Stimulated activated CD4-positive, alpha-beta T cell treated with anti-CD3 and anti-CD28 coated beads, Interleukin-4, amount 100 ng/mL, for 4 hours (primary cell): ENCODE measurements around the gene LOC128125822.
"Not testable (repeated sequence)": the region's sequence is repeated elsewhere in the genome, so short reads cannot be mapped to it uniquely, and the experiment has no call there.

Experiments
- DNase-seq, 2 experiments: peaks; one replicate each; pipeline ENCODE4 v3.0.0-alpha.2; 2020

LOC128125822 gene

DNA sequence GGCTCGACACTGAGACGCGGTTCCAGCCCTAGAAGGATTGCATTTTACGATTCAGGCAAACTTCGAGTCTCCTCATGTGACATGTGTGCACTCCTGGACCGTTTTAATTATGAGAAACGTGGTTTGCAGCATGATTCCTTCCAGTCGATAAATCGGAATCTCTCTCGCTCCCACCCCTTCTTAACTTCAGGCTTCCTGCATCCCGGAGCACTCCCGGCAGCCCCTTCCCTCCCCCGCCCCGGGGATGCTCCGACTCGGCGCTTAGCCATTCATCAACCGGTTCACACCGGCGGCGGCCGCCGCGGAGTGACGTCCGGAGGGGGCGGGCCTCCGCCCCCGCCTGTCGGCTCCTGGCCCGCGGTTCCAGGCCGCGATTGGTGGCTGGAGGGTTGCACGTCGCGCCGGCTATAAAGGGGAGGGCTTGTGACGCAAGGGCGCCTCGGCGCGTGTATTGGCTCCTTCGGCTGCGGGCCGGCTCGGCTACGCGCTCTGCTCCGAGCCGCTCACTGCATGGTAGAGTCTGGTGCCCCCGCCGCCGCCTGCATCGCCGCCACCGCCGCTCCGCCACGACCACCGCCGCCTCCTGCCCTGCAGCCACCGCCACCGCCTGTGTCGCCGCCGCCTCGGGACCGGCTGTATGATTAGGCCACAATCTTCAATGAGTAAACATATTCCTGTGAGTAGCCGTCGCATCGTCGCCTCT, at the start of gene LOC128125822, which contains the start of gene PTP4A1:
LOC128125822 (plus strand) TSS at position 437 of the 703 bp plus-strand sequence.
PTP4A1 (plus strand) TSS at position 437 of the 703 bp plus-strand sequence. CDS start 4,401 bp downstream, outside the sequence.
- peak; percentile 94 to 97 for DNase-seq

DNA sequence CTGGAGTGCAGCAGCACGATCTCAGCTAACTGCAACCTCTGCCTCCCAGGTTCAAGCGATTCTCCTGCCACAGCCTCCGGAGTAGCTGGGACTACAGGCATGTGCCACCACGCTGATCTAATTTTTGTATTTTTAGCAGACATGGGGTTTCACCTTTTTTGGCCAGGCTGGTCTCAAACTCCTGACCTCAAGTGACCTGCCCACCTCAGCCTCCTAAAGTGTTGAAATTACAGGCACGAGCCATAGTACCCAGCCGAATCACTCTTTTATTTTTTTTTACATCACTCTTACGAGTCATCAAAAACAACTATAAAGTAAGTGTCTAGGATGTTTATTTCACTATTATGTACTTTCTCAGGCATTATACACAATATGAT, 49.4 kb upstream of the LOC128125822 start:
- not testable (repeated sequence) for DNase-seq

GRCh38 chr6:63523630-63524029, 48.6 kb upstream of the LOC128125822 start:
- DNase-seq = no peak

DNA sequence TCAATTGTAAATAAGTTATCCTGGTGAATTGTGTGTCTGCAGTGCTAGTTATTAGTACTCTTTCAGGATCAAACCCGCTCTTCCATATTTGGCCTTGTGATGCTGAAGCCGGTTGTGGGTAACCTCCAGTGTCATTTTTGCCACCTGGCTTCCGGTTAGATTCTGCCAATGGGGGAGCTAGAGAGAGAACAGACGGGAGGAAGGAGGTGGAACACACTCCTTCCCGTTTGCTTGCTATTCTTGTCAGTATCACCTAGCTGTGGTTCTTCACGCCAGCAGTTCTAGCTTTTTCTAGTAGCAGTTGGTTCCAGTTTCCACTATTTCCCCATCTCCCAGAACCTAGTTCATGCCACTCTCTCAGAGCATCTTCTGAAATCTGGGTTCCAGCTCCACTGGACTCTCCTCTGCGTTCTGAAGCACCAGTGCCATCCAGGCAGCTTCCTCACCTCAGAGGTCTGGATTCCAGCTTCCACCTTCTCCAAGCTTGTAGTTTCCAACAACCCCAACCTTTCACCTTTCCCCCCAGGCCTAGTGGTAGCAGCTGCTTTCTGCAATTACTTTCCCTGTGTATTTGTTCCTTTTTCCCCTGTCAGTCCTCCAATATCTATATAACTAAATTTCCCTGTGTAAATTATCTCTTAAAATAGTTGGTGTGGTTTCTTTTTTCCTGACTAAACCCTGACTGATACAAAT, 46.9 kb upstream of the LOC128125822 start:
- no peak for DNase-seq

DNA sequence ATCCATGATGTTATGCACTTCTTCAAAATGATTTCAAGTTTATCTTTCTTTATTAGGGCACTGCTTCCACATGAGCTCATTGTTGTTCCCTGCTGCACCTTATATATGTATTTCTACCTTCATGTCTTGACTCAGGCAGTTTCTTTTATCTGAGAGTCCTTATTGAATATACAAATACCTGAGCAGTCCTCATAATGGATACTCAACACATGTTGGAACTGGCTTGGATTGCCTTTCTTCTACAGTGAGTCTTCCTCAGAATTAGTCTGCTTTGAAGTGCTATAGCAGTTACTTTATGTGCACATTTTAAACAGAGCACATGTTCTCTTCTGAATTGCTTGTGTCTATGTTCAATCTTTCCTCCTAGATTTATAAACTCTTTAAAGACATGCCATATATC, 45.3 kb upstream of the LOC128125822 start:
- no peak for DNase-seq

DNA sequence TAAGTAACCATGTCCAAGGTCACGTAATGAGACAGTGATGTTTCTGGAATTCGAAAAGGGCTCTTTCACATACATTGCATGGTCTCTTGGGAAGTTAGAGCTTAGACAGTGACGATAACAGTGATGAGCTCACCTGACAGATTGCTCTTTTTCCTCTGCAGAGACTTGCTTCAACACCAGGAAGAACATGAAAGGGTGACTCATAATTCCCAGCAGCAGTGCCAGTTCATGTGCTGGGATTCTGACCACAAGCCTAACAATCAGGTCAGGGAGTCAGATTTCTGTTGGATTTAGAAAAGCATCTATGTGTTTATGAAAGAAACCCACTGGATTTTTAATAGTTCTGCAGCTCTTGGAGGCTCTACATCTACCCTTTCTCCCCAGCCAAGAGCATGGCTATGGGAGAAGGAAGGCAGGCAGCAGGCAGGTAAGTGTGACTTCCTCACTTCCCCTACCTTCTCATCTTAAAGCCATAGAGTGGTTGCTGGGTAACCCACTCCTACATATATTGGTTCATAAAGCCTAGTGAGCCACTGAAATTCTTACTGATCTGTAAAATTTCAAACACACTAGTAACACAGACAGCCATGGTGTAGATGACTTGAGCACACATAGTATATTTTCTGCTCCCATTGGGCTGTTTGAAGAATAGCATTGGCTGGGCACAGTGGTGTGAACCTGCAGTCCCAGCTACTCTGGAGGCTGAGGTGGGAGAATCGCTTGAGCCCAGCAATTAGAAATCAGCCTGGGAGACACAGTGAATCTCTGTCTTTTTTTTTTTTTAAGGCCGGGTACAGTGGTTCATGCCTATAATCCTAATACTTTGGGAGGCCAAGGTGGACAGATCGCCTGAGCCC, 44.4 kb upstream of the LOC128125822 start:
- no peak for DNase-seq

GRCh38 chr6:63529498-63529897, 42.8 kb upstream of the LOC128125822 start:
- no peak for DNase-seq

- no peak for DNase-seq
Observed at GRCh38 chr6:63530182-63530581, 42.1 kb upstream of the LOC128125822 start.

GRCh38 chr6:63530991-63531390, 41.3 kb upstream of the LOC128125822 start:
- DNase-seq = no peak

- DNase-seq = no peak
Observed at GRCh38 chr6:63533026-63533425, 39.3 kb upstream of the LOC128125822 start.

- DNase-seq = no peak
Observed at GRCh38 chr6:63533952-63534351, 38.3 kb upstream of the LOC128125822 start.

- no peak for DNase-seq
Observed at GRCh38 chr6:63537201-63537958, 34.9 kb upstream of the LOC128125822 start.

GRCh38 chr6:63537959-63538300, 34.4 kb upstream of the LOC128125822 start:
- DNase-seq = no peak

GRCh38 chr6:63538550-63538949, 33.7 kb upstream of the LOC128125822 start:
- no peak for DNase-seq

DNA sequence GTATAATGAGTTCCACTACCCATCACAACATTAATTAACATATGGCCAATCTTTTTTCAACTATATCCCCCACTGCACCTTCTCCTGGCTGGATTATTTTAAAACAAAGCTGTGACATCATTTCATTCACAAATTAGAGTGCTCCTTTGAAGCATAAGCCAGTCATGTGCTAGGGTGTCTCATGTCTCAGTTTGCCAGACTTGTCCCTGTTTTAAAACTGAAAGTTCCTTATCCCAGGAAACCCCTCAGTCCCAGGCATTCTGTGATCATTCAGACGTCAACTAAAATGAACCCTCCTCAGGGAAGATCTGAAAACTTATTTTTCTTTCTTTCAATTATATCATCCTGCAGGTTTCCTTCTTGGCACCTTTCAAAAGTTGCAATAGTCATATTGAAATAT, 29.3 kb upstream of the LOC128125822 start:
- DNase-seq = no peak

GRCh38 chr6:63543982-63544381, 28.3 kb upstream of the LOC128125822 start:
- no peak for DNase-seq

DNA sequence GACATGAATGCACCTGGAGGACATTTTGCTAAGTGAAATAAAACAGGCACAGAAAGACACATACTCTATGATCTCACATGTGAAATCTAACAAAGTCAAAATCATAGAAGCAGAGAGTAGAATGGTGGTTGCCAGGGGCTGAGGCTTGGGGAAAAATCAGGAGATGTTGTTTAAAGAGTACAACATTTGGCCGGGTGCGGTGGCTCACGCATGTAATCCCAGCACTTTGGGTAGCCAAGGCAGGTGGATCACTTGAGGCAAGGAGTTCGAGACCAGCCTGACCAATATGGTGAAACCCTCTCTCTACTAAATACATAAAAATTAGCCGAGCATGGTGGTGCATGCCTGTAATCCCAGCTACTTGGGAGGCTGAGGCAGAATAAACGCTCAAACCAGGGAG, 26.0 kb upstream of the LOC128125822 start:
- DNase-seq = no peak

- no peak for DNase-seq
Observed at GRCh38 chr6:63546697-63547096, 25.6 kb upstream of the LOC128125822 start.

- no peak for DNase-seq
Observed at GRCh38 chr6:63549076-63549475, 23.2 kb upstream of the LOC128125822 start.

- no peak for DNase-seq
Observed at GRCh38 chr6:63553208-63553607, 19.1 kb upstream of the LOC128125822 start.

DNA sequence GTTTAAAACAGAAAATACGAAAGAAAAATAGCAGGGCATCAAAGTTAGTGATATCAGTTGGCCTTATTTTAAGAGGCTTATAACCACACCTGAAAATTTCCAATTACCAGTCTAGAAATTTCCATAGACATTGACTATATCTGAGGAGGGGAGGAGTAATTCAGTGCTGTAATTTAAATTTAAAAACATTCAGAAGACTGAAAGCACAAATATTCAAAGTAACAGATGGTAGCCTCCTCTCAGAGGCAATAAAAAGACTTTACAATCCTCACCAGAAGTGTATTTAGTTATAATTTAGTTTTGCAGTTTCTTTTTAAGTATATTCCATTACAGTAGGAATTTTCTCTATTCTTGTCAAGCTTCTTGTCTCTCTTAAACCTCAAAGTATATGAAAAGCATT, 18.4 kb upstream of the LOC128125822 start:
- no peak for DNase-seq

GRCh38 chr6:63554782-63555181, 17.5 kb upstream of the LOC128125822 start:
- DNase-seq = no peak

DNA sequence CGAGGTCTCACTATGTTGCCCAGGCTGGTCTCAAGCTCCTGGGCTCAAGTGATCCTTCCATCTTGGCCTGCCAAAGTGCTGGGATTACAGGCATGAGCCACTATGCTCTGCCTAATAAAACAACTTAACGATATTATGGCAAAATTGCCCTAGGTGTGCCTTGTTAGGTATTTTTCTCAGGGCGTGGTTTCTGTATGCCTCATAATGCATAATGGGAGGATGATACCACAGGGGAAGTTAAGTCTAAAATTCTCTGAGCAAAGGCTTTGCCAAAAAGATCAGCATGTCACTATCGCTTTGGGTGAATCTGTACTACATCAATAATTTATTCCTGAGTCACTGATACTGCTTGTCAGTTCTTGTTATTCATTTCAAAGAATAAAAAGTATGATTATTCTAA, 15.9 kb upstream of the LOC128125822 start:
- DNase-seq = no peak
